Nephron (organoid): ENCODE data around the gene WNK2.

Experiments used
- H3K27ac Mint-ChIP-seq, 3 experiments: 2 replicates each; pipeline ENCODE4 v1.8.0; 2020; ENCODE audit warnings: mixed read lengths in 3 of 3, mild to moderate bottlenecking in 2 of 3, moderate library complexity in 1 of 3
- H3K27me3 Mint-ChIP-seq: 2 replicates; pipeline ENCODE4 v1.8.0; 2021; ENCODE audit warnings: low read depth, mild to moderate bottlenecking, moderate library complexity, mixed read lengths
- H3K36me3 Mint-ChIP-seq: 2 replicates; pipeline ENCODE4 v1.8.0; 2020; ENCODE audit warnings: low read depth, mixed read lengths
- H3K4me1 Mint-ChIP-seq: 2 replicates; pipeline ENCODE4 v1.8.0; 2020; ENCODE audit warnings: mixed read lengths
- H3K4me3 Mint-ChIP-seq, 3 experiments: 2 replicates each; pipeline ENCODE4 v1.8.0; 2020; ENCODE audit warnings: mild to moderate bottlenecking in 3 of 3, mixed read lengths in 3 of 3, moderate library complexity in 2 of 3
- H3K9me3 Mint-ChIP-seq: 2 replicates; pipeline ENCODE4 v1.8.0; 2020; ENCODE audit warnings: mixed read lengths
- TF ChIP-seq, protein P1 (sequence below), 3 experiments: fragments of 200-600 bp; sonication (generic); IDR thresholded peaks; one replicate each; pipeline ENCODE4 v1.5.0; 2021; ENCODE audit warnings: antibody characterized with exemption in 3 of 3; ENCODE audit not compliant: unreplicated experiment in 3 of 3

Gene WNK2

DNA sequence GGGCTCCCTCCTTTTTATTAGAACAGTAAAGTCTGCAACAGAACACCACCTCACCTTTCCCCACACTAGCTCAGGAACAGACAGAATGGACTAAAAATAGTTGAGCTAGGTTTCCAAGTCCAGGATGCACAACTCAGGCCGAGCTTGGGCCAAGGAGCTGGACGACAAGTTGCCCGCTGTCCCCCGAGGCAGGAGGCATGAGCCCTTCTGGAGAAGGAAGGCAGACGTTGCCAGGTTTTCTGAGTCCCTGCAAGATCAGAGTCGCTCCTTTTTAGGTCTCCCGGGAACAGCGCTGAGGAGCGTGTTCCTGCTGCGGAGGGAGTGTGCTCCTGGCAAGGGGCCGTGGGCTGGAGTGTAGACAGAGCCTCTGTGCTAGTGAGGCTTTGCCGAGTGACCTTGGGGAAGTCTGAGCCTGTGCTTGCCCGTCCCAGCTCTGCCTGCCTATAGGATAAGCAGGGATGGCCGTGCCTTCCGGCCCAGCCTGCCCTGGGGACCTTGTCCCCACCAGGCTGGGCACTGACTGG is 121.6 kb downstream of the WNK2 start:
- Mint-ChIP-seq H3K4me1 (peaks cover 9% of the 10 kb centered on the region), H3K27ac (no peak overlapping the region), H3K9me3 (no peaks in the 10 kb centered on the region), H3K36me3 (no peaks in the 10 kb centered on the region), H3K4me3 (no peak overlapping the region), H3K27me3 (no peaks in the 10 kb centered on the region)
- TF ChIP-seq, protein P1, sequence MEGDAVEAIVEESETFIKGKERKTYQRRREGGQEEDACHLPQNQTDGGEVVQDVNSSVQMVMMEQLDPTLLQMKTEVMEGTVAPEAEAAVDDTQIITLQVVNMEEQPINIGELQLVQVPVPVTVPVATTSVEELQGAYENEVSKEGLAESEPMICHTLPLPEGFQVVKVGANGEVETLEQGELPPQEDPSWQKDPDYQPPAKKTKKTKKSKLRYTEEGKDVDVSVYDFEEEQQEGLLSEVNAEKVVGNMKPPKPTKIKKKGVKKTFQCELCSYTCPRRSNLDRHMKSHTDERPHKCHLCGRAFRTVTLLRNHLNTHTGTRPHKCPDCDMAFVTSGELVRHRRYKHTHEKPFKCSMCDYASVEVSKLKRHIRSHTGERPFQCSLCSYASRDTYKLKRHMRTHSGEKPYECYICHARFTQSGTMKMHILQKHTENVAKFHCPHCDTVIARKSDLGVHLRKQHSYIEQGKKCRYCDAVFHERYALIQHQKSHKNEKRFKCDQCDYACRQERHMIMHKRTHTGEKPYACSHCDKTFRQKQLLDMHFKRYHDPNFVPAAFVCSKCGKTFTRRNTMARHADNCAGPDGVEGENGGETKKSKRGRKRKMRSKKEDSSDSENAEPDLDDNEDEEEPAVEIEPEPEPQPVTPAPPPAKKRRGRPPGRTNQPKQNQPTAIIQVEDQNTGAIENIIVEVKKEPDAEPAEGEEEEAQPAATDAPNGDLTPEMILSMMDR (IDR thresholded peaks at IDR 0.05; ENCODE audit: unreplicated experiment in 3 of 3) = no peak

DNA sequence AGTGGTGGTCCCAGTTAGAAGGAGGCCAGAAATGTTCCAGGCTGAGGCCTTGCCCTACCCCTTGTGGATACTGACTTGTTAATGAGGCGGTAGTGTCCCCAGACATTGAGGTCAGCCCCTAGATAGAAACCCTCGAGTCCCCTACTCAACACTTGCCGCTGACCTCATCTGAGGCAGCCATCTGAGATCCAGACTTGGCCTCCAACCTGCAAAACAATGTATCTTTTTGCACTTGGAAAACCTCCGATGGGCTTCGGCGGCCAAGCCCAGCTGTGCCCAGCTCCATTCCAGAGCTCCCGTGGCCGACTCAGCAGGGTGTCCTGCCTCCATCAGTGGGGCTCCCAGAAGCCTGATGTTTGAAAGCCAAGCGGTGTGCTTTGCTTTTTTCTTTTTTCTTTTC is 122.1 kb downstream of the WNK2 start:
- H3K27me3 Mint-ChIP-seq = no peaks in the 10 kb centered on the region
- TF ChIP-seq, protein P1 (IDR thresholded peaks at IDR 0.05; ENCODE audit: unreplicated experiment in 3 of 3) = no peak

DNA sequence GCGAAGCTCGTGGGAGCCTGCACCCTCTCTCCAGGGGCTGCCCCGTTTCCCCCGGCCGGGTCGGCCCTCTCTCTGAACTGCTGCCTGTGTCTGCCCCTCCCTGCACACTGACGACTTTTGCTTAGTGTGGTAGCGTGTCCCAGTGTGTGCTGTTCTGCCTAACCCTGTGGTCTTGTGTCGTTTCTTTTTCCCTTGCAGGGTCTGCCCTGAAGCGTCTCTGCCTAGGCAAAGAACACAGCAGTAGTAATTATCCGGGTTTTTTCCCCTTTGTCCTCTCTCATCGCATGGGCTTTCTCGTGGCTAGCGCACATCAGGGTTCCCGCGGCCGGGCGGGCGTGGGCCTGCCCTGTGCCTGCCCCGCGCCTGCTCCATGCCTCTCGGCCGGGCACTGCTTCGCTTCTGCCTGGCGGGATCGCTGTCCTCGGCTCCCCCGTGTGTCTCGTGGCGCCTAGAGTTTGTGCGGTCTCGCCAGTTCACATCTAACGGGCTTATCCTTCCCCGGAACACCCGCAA is 122.7 kb downstream of the WNK2 start:
- no peaks in the 10 kb centered on the region for H3K9me3 Mint-ChIP-seq

More for the DNA sequence above, 122.1 kb downstream of the WNK2 start:
- Mint-ChIP-seq H3K9me3 (no peaks in the 10 kb centered on the region), H3K27ac (no peak overlapping the region), H3K4me3 (no peak overlapping the region), H3K4me1 (peaks cover 5% of the 10 kb centered on the region), H3K36me3 (peaks cover 2% of the 10 kb centered on the region)

DNA sequence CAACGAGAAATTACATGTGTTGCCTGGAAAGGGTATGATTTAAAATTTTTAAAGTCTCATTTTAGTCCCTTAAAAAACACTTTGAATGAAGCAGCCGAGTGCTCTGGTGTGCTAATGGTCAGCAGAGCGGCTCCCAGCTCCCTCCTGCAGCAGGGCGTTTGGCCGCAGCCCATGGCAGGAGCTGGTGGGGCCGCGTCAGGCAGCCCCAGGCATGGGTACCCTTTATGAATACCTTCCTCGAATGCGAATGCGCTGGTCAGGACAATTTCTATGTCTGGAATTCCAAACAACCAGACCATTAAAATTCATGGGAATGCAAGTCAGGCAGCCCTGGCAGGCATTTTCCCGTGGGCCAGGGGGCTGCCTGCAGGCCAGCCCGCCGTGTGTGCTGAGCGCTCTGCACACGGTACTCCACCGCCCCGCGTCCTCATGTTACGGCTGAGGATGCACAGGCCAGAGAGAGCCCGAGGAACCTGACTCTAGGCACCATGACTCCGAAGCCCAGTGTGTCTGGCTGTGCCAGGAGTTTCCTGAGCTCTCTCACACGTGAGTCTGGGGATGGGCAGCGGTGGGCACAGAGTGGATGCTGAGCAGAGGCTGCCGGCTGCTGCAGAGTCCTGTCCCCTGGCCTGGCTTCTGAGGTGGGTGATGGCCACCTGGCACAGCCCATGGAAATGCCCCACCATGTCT is 123.7 kb downstream of the WNK2 start:
- H3K4me1 Mint-ChIP-seq = peaks cover 5% of the 10 kb centered on the region
- H3K9me3 Mint-ChIP-seq = no peaks in the 10 kb centered on the region
- H3K4me3 Mint-ChIP-seq = no peak overlapping the region
- no peak overlapping the region for H3K27ac Mint-ChIP-seq
- H3K27me3 Mint-ChIP-seq = no peaks in the 10 kb centered on the region
- TF ChIP-seq, protein P1 (IDR thresholded peaks at IDR 0.05; ENCODE audit: unreplicated experiment in 3 of 3) = no peak
- H3K36me3 Mint-ChIP-seq = peaks cover 3% of the 10 kb centered on the region

More for the DNA sequence above, 122.7 kb downstream of the WNK2 start:
- H3K36me3 Mint-ChIP-seq = peaks cover 3% of the 10 kb centered on the region
- H3K4me1 Mint-ChIP-seq = peaks cover 5% of the 10 kb centered on the region
- TF ChIP-seq, protein P1 (IDR thresholded peaks at IDR 0.05; ENCODE audit: unreplicated experiment in 3 of 3) = no peak
- no peaks in the 10 kb centered on the region for H3K27me3 Mint-ChIP-seq
- no peak overlapping the region for H3K4me3 Mint-ChIP-seq
- no peak overlapping the region for H3K27ac Mint-ChIP-seq

DNA sequence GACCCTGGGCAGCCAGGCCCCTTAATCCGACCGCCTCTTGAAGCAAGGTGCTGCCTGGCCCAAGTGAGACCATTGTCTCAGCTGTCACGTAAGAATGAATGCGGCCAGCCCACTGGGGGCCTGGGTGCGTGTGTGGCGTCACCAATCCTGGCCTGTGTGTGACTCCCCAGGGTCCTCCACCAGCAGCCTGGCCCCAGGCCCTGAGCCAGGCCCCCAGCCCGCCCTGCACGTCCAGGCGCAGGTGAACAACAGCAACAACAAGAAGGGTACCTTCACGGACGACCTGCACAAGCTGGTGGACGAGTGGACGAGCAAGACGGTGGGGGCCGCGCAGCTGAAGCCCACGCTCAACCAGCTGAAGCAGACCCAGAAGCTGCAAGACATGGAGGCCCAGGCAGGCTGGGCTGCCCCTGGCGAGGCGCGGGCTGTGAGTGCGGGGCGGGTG is 124.2 kb downstream of the WNK2 start:
- H3K4me1 Mint-ChIP-seq = peaks cover 5% of the 10 kb centered on the region
- H3K4me3 Mint-ChIP-seq = no peak overlapping the region
- no peaks in the 10 kb centered on the region for H3K9me3 Mint-ChIP-seq
- peaks cover 3% of the 10 kb centered on the region for H3K36me3 Mint-ChIP-seq
- no peak overlapping the region for H3K27ac Mint-ChIP-seq
- no peaks in the 10 kb centered on the region for H3K27me3 Mint-ChIP-seq
- TF ChIP-seq, protein P1 (IDR thresholded peaks at IDR 0.05; ENCODE audit: unreplicated experiment in 3 of 3) = no peak
